Cardiac fibroblast (primary cell): Measurements from ENCODE around the gene LMBRD1.

Experiments used
- DNase-seq, 2 donors: peaks; one replicate each; pipeline versions ENCODE4 v3.0.0 to v3.0.0-alpha.2; 2010; ENCODE audit warnings: low read depth in 2 of 2
- H3K4me3 ChIP-seq, 2 donors: replicated peaks in 1 of 2; 1 replicate in 1 of 2; 2 replicates in 1 of 2; pipeline ENCODE4 v1.5.1; 2011; ENCODE audit warnings: low read depth in 2 of 2, low read length in 2 of 2, mild to moderate bottlenecking in 2 of 2, moderate library complexity in 1 of 2
- TF ChIP-seq, protein P1 (sequence below): IDR thresholded peaks from one replicate; pipeline ENCODE4 v1.5.1; 2011; ENCODE audit warnings: low read depth, mild to moderate bottlenecking, low read length, inconsistent platforms

The LMBRD1 gene

DNA sequence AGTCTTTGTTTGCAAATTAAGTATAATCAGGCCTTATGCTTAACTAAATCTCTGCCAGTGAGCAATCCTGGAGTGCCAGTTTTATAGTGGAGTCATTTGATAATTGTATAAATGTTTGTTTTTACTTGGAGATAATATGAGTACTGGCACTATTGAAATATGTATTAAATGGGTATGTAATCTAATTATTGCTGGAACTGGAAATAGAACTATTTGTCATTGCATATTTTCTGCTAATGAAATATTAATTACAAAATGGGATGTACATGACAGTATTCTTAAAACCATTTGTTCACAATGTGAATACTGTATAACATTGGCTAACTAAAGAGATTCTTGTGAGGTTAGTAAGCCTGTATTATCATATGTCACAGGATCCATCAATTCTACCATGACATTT is 20.5 kb upstream of the LMBRD1 start:
- no peak for DNase-seq
- TF ChIP-seq, protein P1, sequence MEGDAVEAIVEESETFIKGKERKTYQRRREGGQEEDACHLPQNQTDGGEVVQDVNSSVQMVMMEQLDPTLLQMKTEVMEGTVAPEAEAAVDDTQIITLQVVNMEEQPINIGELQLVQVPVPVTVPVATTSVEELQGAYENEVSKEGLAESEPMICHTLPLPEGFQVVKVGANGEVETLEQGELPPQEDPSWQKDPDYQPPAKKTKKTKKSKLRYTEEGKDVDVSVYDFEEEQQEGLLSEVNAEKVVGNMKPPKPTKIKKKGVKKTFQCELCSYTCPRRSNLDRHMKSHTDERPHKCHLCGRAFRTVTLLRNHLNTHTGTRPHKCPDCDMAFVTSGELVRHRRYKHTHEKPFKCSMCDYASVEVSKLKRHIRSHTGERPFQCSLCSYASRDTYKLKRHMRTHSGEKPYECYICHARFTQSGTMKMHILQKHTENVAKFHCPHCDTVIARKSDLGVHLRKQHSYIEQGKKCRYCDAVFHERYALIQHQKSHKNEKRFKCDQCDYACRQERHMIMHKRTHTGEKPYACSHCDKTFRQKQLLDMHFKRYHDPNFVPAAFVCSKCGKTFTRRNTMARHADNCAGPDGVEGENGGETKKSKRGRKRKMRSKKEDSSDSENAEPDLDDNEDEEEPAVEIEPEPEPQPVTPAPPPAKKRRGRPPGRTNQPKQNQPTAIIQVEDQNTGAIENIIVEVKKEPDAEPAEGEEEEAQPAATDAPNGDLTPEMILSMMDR, result no peak
- no peak overlapping the region for H3K4me3 ChIP-seq

DNA sequence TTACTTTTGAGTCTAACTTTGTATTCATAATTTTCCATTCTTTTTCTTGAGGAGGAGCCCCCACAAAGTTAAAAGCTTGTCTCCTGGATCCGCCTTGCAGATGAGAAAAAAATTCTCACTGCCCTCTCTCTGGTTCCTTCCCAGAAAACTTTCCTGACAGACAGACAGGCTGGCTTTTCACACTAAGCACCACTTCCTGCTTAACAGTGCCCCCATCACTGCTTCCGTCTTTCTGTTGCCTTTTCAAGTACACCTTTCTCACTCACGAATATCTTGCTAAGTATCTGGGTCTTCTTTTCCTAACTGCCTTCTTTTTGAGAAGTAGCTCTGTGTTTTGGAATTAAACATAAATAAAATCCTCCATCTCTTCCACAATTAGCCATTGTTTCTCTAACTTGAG is 19.8 kb upstream of the LMBRD1 start:
- no peak overlapping the region for H3K4me3 ChIP-seq
- DNase-seq, result no peak
- TF ChIP-seq, protein P1, result no peak

DNA sequence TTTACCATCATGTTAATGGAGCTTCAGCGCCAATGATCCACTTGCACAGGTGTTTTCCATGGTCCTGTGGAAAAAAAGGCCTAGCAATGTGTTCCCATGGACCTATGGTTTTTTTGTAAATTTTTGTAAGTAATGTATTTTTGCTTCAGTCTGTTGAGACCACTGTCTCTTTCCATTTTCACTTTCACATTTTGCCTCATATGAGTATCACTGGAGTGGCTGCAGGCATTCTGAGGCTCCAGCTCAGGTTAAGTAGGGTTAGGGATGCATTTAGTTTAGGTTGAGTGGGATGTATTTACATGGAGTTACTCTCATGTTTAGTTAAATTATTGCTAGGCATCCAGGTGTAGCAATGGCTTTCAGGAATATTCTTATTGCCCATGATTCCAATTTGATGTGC is 19.2 kb upstream of the LMBRD1 start:
- no peak overlapping the region for H3K4me3 ChIP-seq
- TF ChIP-seq, protein P1, result no peak
- no peak for DNase-seq

DNA sequence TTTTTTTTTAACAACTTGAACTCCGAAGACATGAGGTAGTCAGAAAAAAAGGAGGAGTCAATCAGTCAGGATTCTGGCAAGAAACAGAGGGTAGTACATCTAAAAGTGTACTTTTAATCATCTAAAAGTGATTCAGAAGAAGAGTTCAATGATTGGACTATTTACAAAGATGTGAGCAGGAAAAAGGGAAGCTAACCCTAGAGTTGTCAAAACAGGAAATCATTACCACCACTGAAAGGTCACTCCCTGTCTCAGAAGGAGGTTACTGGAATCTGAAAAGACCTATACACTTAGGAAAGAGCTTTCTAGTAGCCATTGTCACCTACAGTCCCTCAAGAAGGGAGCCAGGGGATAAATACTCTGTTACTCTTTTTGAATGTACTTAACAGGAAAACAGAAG is 16.7 kb upstream of the LMBRD1 start:
- no peak for DNase-seq
- TF ChIP-seq, protein P1, result no peak
- no peak overlapping the region for H3K4me3 ChIP-seq

DNA sequence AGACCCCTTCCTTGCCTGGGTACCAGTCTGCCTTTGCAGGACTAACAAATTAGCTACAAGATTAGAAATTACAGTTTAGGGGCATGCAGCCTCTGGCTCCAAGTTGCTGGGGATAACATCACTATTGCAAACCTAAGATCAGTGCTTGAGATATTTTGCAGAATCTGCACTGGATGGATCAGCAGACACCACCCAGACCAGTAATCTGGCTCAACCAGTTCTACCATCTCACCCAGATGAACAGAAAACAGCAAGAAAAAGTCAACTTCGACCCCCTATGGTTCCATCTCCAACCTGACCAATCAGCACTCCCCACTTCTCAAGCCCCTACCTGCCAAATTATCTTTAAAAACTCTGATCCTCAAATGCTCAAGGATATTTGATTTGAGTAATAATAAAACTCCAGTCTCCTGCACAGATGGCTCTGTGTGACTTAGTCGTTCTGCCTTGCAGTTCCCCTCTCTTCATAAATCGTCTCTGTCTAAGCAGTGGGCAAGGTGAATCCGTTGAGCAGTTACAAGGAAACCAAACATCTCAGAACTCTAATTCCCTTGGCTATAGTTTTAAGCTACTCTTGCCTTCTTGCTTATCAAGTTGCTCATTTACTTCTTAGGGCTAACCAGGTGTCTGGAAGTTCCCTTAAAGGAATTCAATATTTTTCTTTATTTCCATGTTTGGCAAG is 16.1 kb upstream of the LMBRD1 start:
- H3K4me3 ChIP-seq, result no peak overlapping the region
- TF ChIP-seq, protein P1, result no peak
- DNase-seq, result no peak

DNA sequence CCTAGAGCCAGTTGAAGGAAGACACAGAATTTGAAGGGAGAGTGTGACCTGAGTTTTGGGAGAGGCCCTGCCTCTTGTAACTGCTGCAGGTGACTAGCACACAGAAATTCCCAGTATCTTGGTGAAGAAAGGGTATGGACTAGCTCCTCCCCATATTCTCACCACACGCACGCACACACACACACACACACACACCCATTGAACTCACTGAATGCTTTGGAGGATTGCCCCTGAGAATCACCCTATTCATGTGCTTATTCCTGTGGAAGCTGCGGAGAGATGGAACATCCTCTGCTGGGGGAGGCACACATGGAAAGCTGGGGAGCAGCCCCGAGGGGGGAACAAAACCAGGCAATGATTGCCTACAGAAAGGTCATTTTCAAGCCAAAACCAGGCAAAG is 6.2 kb upstream of the LMBRD1 start:
- no peak overlapping the region for H3K4me3 ChIP-seq
- TF ChIP-seq, protein P1, result no peak
- DNase-seq, result no peak

DNA sequence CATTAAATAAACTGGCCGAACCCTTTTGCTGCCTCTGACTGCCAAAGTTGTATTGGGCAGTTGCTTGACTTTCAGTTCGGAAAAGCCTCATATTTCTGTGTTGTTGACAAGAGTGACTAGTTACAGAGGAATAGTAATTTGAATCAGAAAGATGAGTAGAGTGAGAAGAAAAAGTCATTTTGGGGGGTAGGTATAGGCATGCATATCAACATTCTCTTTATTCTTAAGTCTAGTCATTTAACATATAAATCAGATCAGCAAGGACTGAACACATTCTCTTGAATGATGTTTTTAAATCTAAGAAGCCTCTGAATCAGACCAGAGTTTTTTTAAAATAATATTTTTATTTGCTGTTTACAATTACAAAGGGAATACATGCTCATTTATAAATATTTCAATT is 4.9 kb upstream of the LMBRD1 start:
- H3K4me3 ChIP-seq, result no peak overlapping the region
- TF ChIP-seq, protein P1, result no peak
- DNase-seq, result no peak
